ENCODE data around the gene XXYLT1.

GRCh38 chr3:195196266-195196665 lies 74.7 kb downstream of the XXYLT1 start:
- TF ChIP-seq CTCF (IDR thresholded peaks at IDR 0.05; ENCODE audit: low read depth, low read length, poor library complexity, severe bottlenecking) = no peak
- TF ChIP-seq EZH2phosphoT487 (IDR thresholded peaks at IDR 0.05; ENCODE audit: borderline replicate concordance, low read length) = no peak

All from DOHH2 (cell line).